ENCODE measurements around the gene NLRP14.

The NLRP14 gene

GRCh38 chr11:7060868-7061267, 40.6 kb downstream of the NLRP14 start:
- Mint-ChIP-seq H3K4me1 (no peaks in the 10 kb centered on the region), H3K36me3 (ENCODE audit: low read depth) (no peaks in the 10 kb centered on the region), H3K27ac (no peak overlapping the region), H3K9me3 (no peaks in the 10 kb centered on the region), H3K4me3 (no peak overlapping the region), H3K27me3 (ENCODE audit: low read depth) (no peaks in the 10 kb centered on the region)
- no peak for TF ChIP-seq CTCF (IDR thresholded peaks at IDR 0.05; ENCODE audit: unreplicated experiment in 3 of 3)

- no peak for TF ChIP-seq CTCF (IDR thresholded peaks at IDR 0.05; ENCODE audit: unreplicated experiment in 3 of 3)
- peaks cover 6% of the 10 kb centered on the region for H3K27me3 Mint-ChIP-seq (ENCODE audit: low read depth)
- no peak overlapping the region for H3K27ac Mint-ChIP-seq
- no peaks in the 10 kb centered on the region for H3K9me3 Mint-ChIP-seq
- H3K4me3 Mint-ChIP-seq = no peak overlapping the region
- no peaks in the 10 kb centered on the region for H3K36me3 Mint-ChIP-seq (ENCODE audit: low read depth)
- H3K4me1 Mint-ChIP-seq = no peaks in the 10 kb centered on the region
These were observed 42.3 kb downstream of the NLRP14 start for GRCh38 chr11:7062534-7062933.

- no peaks in the 10 kb centered on the region for H3K27me3 Mint-ChIP-seq (ENCODE audit: low read depth)
- H3K4me3 Mint-ChIP-seq = no peak overlapping the region
- no peaks in the 10 kb centered on the region for H3K36me3 Mint-ChIP-seq (ENCODE audit: low read depth)
- no peaks in the 10 kb centered on the region for H3K9me3 Mint-ChIP-seq
- no peak overlapping the region for H3K27ac Mint-ChIP-seq
- no peak for TF ChIP-seq CTCF (IDR thresholded peaks at IDR 0.05; ENCODE audit: unreplicated experiment in 3 of 3)
- H3K4me1 Mint-ChIP-seq = no peaks in the 10 kb centered on the region
These were observed 52.2 kb downstream of the NLRP14 start for GRCh38 chr11:7072401-7073028.

GRCh38 chr11:7077101-7077500, 56.8 kb downstream of the NLRP14 start:
- H3K4me3 Mint-ChIP-seq = no peak overlapping the region
- no peaks in the 10 kb centered on the region for H3K27me3 Mint-ChIP-seq (ENCODE audit: low read depth)
- TF ChIP-seq CTCF (IDR thresholded peaks at IDR 0.05; ENCODE audit: unreplicated experiment in 3 of 3) = no peak
- H3K4me1 Mint-ChIP-seq = no peaks in the 10 kb centered on the region
- peaks cover 4% of the 10 kb centered on the region for H3K9me3 Mint-ChIP-seq
- H3K27ac Mint-ChIP-seq = no peak overlapping the region
- no peaks in the 10 kb centered on the region for H3K36me3 Mint-ChIP-seq (ENCODE audit: low read depth)

- no peaks in the 10 kb centered on the region for H3K4me1 Mint-ChIP-seq
- TF ChIP-seq CTCF (IDR thresholded peaks at IDR 0.05; ENCODE audit: unreplicated experiment in 3 of 3) = no peak
- no peaks in the 10 kb centered on the region for H3K36me3 Mint-ChIP-seq (ENCODE audit: low read depth)
- peaks cover 4% of the 10 kb centered on the region for H3K9me3 Mint-ChIP-seq
- H3K27ac Mint-ChIP-seq = no peak overlapping the region
- no peaks in the 10 kb centered on the region for H3K27me3 Mint-ChIP-seq (ENCODE audit: low read depth)
- no peak overlapping the region for H3K4me3 Mint-ChIP-seq
These were observed 59.4 kb downstream of the NLRP14 start for GRCh38 chr11:7079545-7080135.

GRCh38 chr11:7080900-7081299, 60.6 kb downstream of the NLRP14 start:
- peaks cover 4% of the 10 kb centered on the region for H3K9me3 Mint-ChIP-seq
- no peaks in the 10 kb centered on the region for H3K27me3 Mint-ChIP-seq (ENCODE audit: low read depth)
- H3K4me1 Mint-ChIP-seq = no peaks in the 10 kb centered on the region
- no peaks in the 10 kb centered on the region for H3K36me3 Mint-ChIP-seq (ENCODE audit: low read depth)
- no peak overlapping the region for H3K4me3 Mint-ChIP-seq
- no peak for TF ChIP-seq CTCF (IDR thresholded peaks at IDR 0.05; ENCODE audit: unreplicated experiment in 3 of 3)
- no peak overlapping the region for H3K27ac Mint-ChIP-seq
